GM18511 (cell line): ENCODE measurements around the gene STPG1.
"Not testable (repeated sequence)": the region's sequence is repeated elsewhere in the genome, so short reads cannot be mapped to it uniquely, and the experiment has no call there.

ENCODE experiments used
- ATAC-seq: cut with Tn5 transposase; IDR thresholded peaks from one replicate; pipeline ENCODE4 v1.9.1; 2021; ENCODE audit warnings: mild to moderate bottlenecking, moderate library complexity; ENCODE audit not compliant: unreplicated experiment

Gene STPG1

GRCh38 chr1:24413350-24414163, at the start of gene STPG1:
TSS of gene STPG1 (minus strand) at chr1:24413782. CDS start at chr1:24401388, 12,394 bp downstream.
- no peak for ATAC-seq

DNA sequence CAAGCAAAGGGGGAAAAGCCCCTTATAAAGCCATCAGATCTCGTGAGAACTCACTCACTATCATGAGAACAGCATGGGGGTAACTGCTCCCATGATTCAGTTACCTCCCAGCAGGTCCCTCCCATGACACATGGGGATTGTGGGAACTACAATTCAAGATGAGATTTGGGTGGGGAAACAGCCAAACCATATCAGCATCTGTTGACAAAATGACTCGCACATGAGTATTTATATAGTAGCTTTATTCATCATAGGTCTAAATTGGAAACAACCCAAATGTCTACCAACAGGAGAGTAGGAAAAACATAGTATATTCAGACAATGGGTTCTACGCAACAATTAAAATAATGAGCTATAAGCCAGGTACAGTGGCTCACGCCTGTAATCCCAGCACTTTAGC, 48.5 kb upstream of the STPG1 start:
- ATAC-seq, result not testable (repeated sequence)

DNA sequence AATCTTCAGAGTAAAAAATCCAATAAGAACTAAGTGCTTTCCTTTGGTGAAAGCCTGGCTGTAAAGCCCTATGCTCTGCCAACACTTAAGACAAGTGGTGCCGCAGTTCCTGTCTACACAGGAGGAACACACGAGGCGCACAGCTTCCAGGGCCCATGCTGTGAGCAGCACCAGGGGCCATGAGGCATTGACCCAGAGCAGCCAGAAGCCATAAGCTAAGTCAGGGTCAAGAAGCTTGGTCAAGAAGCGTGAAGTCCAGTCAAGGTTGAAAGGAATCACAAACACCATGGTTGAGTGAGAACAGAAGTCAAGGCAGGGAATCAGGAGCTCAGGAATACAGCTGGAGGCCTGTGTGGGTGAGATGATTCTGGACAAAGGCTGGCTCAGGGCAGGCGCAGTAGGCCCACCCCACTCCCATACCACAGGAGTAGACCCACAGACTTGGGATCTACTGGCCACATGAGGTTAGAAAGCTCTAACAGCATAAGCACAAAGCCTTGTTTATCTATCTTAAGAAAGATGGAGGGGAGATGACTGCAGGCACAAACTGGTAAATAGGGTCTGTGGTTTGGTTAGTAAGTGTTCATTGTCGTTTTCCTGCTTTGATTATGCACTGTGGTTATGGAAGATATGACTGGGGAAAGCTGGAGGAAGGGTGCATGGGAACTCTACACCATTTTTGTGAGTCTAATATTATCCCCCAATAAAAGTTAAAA, 46.1 kb upstream of the STPG1 start:
- no peak for ATAC-seq

GRCh38 chr1:24457866-24458265, 44.3 kb upstream of the STPG1 start:
- ATAC-seq, result no peak

- no peak for ATAC-seq
Measured at GRCh38 chr1:24455272-24455671, 41.7 kb upstream of the STPG1 start.

- no peak for ATAC-seq
Measured at GRCh38 chr1:24454673-24455072, 41.1 kb upstream of the STPG1 start.

GRCh38 chr1:24452922-24453485, 39.4 kb upstream of the STPG1 start:
- ATAC-seq, result no peak

GRCh38 chr1:24451746-24452145, 38.2 kb upstream of the STPG1 start:
- no peak for ATAC-seq

GRCh38 chr1:24450857-24451397, 37.3 kb upstream of the STPG1 start:
- ATAC-seq, result no peak

- ATAC-seq, result no peak
Measured at GRCh38 chr1:24450316-24450715, 36.7 kb upstream of the STPG1 start.

DNA sequence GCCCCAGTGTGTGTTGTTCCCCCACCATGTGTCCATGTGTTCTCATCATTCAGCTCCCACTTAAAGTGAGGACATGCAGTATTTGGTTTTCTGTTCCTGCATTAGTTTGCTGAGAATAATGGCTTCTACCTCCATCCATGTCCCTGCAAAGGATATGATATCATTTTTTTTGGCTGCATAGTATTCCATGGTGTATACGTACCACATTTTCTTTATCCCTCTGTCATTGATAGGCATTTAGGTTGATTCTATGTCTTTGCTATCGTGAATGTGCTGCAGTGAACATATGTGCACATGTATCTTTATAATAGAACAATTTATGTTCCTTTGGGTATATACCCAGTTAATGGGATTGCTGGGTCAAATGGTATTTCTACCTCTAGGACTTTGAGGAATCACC, 32.9 kb upstream of the STPG1 start:
- not testable (repeated sequence) for ATAC-seq

DNA sequence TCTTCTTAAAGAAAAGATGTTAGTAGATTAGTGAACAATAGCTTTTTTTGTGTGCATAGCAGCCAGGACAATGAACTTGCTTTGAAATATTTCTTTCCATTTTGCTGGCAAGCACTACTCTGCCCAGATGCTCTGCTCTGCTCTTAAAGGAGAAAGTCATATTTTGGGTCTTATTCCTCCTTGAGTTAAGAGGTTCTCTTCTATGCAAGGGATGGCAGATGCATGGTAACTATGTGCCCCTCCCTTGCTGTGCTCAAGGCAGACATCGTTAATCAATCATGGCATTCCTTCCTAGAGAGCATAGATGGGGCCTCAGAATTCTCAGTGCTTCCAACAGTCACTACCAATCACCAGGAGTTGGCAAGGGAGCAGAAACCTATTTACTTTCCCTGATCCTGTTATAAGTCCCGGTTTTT, 29.7 kb upstream of the STPG1 start:
- no peak for ATAC-seq

GRCh38 chr1:24442764-24443163, 29.2 kb upstream of the STPG1 start:
- no peak for ATAC-seq

- ATAC-seq, result no peak
Measured at GRCh38 chr1:24441996-24442668, 28.6 kb upstream of the STPG1 start.

DNA sequence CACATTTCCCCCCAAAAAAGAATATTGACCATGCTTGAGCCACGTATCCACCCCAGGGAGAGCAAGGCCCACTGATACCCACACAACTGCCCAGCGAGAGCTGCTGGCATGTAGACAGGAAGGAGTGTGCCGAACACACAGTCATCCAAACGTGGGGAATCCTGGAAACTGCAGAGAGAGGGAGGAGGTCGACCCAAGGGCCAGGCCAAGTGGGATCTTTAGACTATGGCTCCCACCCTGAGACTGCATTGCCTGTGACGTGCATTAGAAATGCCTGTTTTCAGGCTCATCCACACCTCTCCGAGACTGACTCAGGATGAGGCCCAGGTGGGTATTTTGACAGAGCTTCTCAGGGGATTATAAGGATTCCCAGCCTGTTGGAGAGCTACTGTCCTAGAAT, 27.9 kb upstream of the STPG1 start:
- no peak for ATAC-seq

- no peak for ATAC-seq
Measured at GRCh38 chr1:24440436-24440835, 26.9 kb upstream of the STPG1 start.

DNA sequence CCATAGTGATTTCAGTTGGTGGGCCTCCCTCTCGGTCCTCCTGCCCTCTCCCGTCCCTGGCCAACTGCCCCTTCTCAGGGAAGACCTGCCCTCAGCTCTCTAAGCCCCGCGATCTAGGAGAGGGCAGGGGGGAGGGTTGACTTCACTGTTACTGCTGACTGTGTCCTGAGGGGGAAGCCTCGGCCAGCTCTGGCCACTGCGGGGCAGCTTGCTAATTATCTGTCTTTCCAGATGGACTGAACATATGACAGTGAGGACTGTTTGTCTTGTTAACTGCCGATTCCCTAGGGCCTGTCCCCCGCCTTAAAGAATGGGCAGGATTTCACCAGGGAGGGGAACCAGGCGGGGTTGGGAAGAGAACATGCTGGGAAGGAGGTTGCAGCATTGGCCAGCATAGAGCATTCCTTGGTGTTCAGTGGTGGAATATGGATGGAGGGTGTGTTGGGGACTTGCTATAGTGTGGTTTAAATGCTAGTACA, 24.9 kb upstream of the STPG1 start:
- ATAC-seq, result no peak

DNA sequence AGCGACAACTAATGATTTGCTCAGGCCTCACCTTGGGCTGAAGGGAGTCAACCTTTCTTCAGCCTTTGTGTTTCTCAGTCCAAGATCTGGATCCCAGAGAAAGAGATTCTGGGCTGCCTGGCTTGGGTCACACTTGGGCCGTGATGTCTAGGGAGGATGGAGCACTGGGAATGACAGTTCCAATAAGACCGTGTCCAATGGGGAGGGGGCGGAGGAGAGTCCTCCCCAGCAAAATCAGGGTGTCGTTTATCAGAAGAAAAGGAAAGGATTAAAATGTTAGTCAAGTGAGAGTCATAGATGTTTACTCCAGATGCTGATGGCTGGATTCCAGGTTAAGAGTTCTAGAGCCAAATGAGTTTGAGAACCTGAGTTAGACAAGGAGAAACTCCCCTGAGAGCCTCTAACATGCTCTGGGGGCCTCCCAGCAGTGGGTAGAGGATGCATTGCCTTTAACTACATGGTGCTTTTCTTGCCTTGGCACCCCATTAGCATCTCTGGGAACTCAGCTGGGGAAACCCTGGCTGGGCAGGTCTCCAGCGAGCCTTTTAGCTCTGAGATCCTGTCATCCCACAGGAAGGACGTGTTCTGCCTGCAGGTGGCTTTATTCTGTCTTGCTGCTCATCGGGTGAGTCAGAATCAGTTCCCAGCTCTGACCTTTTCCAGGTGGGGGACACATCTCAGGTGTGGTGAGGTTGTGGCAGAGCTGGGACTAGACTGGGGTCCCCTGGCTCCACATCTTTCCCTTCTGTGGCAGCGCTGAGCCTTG, 24.2 kb upstream of the STPG1 start:
- no peak for ATAC-seq

GRCh38 chr1:24435782-24436365, 22.3 kb upstream of the STPG1 start:
- ATAC-seq, result no peak

DNA sequence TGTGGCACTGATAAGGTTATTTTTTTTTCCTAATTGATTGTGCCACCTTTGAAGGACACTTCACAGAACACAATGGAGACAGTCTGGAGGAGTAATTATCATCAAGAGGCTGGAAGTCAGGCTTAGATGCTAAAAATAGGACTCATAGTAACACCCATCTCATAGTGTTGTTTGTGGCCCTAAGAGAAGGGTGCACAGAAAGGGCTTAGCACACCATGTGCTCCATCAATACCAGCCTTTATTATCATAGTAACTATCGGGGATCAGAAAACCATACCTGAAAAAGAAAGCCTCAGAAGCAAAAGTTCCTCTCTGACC, 13.9 kb upstream of the STPG1 start:
- ATAC-seq, result no peak
